HG03135 (cell line): ENCODE measurements around the gene ASPHD2.

Experiments
- ATAC-seq: cut with Tn5 transposase; IDR thresholded peaks from one replicate; pipeline ENCODE4 v1.9.1; 2021; ENCODE audit warnings: mild to moderate bottlenecking, moderate library complexity; ENCODE audit not compliant: unreplicated experiment

The ASPHD2 gene

GRCh38 chr22:26445577-26446275, 16.7 kb downstream of the ASPHD2 start:
- no peak for ATAC-seq

DNA sequence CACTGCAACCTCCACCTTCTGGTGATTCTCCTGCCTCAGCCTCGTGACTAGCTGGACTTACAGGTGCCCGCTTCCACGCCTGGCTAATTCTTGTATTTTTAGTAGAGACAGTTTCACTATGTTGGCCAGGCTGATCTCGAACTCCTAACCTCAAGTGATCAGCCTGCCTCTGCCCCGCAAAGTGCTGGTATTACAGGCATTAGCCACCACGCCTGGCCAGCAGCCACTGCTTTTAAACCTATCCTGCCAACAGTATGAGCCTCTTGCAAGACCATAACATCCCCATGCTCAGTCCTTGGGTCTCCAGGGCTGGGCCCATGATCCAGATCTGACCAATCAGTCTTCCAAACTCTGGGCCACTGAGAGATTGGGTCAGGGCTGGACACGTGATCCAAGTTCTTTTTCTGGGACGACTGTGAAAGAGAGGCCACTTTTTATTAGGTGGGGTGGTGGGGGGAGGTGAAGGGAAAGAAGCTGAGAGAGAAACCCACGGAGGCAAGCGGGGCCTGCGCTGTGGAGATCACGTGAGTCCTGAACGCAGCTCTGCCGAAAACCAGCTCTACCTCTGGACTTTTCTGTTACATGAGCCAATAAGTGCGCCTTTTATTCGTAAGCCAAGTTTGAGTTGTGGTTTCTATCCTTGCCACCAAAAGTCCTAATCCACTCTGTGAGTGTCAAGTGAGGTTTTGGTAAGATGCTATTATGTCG, 17.9 kb downstream of the ASPHD2 start:
- no peak for ATAC-seq

DNA sequence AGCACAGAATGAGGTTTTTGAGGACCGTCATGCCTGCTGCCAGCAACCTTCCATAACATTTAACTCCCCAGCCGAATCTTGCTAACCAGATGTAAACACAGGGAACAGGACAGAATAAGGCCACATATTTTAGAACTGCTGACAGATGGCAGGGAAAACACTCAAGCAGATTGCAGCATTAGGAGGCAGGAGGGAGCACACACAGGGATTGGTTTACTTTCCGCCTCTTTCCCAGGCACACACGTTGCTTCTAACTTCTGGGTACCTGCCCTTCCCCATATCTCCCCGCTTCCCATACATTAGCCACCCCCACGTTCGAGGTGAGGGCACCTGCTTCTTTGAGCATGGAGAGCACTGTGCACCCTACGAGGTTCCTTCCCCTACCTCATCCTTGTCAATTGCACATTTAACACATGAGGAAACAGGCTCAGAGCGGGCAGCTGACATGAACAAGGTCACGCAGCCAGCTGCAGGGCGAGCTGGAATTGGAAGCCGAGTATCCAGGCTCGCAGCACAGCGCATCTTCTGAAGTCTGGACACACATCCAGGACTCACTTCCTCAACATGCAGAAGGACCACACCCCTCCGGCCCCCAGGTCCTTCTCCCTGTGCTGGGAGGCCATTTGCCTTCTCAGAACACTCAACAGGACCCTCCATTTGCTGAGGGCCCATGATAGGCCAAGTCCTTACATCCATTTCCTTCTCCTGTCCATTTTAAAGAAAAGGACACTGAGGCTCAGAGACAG, 18.7 kb downstream of the ASPHD2 start:
- ATAC-seq = no peak

- no peak for ATAC-seq
Observed at GRCh38 chr22:26448334-26448733, 19.3 kb downstream of the ASPHD2 start.

DNA sequence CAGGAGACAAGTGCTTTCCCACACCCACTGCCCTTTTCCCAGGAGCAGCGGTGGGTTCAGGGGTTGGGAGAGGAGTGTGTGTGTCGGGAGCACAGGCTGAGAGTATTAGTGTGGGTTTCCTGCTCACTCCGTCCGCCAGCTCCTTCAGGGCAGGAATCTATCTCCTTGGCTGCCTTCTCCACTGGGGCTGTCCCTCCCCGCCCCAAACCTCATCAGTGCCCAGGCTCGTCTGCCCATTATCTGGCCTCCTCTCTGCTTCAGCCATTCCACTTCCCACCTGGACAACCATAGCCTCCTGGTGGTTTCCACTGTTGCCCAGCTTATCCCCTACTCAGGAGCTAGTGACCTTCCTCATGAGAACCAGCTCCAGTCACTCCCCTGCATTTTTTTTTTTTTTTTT, 19.9 kb downstream of the ASPHD2 start:
- ATAC-seq = no peak

DNA sequence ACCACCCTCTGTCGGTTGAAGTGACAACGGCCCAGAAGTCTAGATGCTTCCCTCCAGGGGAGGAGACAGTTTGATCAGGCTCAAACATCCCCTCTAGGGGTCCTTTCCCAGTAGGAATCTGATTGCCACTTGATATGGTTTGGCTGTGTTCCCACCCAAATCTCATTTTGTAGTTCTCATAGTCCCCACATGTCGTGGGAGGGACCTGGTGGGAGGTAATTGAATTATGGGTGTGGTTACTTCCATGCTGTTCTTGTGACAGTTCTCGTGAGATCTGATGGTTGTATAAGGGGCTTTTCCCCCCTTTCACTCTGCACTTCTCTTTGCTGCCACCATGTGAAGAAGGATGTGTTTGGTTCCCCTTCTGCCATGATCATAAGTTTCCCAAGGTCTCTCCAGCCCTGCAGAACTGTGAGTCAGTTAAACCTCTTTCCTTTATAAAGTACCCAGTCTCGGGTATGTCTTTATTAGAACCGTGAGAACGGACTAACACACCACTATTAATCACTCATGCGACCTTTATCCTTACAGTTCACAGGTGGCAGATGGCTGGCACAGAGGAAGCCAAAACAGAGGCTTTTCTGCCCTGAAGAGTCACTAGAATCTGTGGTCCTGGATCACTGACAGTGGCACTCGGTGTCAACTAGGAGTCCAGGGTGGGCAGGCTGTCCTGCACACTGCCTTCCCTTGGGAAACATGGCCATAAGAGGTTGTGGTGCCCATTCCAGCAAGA, 21.6 kb downstream of the ASPHD2 start:
- ATAC-seq = no peak

DNA sequence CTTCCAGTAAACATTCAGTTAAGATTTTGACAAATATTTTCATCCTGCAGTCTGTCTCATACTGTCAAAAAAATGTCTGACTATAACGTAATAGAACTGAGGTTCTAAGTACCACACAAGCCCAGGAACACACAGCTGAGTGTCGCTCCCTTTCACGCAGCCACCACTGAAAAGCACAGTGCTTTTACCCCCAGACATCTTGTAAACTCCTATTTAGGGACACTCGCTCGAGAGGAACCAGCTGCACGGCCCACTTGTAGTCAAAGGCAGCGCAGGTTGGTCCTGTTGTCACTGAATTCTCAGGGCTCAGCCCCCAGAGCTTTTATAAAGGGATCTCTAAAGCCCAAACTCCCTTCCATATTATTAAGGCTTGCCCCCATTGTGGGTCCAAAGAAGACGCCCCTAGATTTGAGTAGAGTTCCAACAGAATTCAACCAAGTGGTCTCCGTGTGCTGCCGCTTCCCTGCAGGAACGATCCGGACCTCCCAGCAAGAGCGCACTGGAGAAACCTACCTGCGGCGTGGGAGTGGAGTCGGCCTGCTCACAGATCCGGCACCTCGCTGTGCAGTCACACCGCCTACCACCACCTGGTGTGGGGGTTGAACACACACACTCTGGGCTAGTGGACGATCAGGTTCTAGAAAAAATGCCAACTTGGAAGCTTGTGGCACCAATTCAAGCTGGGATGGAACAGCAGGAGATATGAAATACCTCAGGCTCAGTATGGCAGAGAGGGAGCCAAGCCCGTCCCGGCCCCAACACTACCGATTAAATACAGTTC, 23.4 kb downstream of the ASPHD2 start:
- ATAC-seq = no peak

- ATAC-seq = no peak
Observed at GRCh38 chr22:26453216-26453615, 24.2 kb downstream of the ASPHD2 start.

GRCh38 chr22:26453812-26454500, 24.9 kb downstream of the ASPHD2 start:
- ATAC-seq = no peak

GRCh38 chr22:26457661-26458272, 28.7 kb downstream of the ASPHD2 start:
- ATAC-seq = no peak

- ATAC-seq = no peak
Observed at GRCh38 chr22:26460202-26460601, 31.1 kb downstream of the ASPHD2 start.

DNA sequence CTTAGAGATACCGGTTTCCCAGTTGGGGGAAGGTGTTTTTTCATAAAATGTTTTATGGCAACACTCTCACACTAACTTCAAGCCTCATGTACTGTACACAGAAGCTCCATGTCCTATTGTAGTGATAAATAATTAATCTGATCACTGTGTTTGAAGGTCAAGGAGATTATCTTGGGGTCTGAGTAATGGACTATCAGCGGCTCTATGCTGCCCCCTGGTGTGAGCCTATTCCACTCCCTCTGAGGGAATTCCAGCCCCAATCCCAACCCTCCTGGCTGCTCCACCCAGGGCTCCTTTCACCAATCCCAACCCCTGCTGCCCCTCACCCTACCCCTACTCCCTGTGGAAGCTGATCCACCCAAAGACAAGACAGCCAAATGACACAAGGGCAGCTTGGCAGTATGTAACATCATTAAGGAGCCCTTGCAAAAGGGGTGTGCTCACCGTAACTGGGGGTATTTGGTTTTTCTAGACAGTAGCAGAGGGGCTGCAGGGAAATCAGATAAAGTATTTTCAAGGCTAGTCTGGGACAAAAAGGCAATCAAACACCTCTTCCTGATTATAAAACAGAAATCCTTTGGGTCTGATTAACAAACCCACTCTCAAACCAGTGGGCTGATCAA, 32.2 kb downstream of the ASPHD2 start:
- ATAC-seq = no peak

GRCh38 chr22:26462051-26462450, 33.0 kb downstream of the ASPHD2 start:
- ATAC-seq = no peak

GRCh38 chr22:26462641-26463040, 33.6 kb downstream of the ASPHD2 start:
- ATAC-seq = no peak

DNA sequence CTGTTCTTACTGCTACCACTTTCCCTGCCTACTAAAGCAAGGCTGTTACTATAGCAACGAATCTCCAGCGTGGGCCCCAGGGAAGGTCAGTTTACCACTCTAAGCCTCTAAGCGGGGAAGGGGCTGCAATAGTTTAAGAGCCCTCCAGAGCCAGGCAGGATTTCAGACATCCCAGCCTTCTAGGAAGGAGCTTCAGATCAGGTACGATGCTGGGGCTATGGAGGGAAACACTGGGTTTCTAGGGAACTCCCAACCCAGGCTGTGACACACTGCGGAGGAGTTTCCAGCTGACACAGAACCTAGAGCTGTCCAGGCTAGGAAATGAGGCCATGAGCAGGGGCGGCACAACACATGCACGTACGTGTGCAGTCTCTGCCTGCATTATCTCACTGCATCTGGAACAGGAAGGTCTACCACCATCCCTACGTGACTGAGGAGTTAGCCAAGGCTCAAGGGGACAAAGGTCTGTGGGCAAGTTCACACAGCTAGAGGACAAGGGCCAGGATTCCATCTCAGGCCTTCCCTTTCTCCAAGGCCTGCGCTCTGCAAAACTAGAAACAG, 34.1 kb downstream of the ASPHD2 start:
- no peak for ATAC-seq

GRCh38 chr22:26463688-26464087, 34.6 kb downstream of the ASPHD2 start:
- no peak for ATAC-seq

DNA sequence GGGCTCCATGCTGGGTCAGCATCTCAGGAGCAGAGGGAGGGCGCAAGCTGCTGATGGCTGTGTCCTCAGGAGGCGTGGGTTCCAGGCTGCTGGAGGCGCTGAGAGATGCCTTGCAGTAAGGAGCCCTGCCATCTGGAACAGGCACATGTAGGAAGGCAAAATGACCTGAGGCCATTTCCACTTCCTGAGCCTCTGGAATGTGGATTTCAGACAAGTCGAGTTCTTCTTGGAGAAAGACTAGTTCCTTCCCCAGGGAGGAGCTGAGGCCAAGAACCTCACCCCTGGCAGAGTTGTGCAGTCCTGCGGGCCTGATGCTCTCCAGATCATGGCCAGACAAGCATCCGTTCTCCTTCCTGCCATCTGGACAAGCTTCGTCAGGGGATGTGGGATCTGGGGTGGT, 35.3 kb downstream of the ASPHD2 start:
- ATAC-seq = no peak

GRCh38 chr22:26466196-26466595, 37.1 kb downstream of the ASPHD2 start:
- ATAC-seq = no peak

DNA sequence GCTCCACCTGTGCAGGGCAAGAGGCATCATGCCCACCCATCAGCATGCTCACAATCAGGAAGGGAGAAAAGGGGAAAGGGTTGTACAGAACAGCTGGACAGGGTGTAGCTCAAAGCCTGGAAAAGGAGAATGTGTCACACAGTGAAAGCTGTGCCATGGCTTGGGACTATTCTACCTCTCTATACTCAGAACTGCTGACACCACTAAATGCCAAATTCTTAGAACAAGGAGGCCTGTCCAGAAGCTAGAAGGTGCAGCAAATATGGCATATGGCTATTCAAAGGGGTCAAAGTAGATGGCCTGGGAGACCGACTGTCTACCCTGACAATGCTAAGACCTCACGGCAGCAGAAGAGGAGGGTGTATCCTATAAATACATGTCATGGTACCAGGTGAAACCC, 41.7 kb downstream of the ASPHD2 start:
- no peak for ATAC-seq
